ENCODE measurements around the gene MAGEB17.

Gene MAGEB17

GRCh38 chrX:16210061-16210460, 42.8 kb downstream of the MAGEB17 start:
- DNase-seq = no peak
- no peak for ATAC-seq

- ATAC-seq = no peak
- DNase-seq = no peak
Measured at GRCh38 chrX:16212024-16212423, 44.7 kb downstream of the MAGEB17 start.

DNA sequence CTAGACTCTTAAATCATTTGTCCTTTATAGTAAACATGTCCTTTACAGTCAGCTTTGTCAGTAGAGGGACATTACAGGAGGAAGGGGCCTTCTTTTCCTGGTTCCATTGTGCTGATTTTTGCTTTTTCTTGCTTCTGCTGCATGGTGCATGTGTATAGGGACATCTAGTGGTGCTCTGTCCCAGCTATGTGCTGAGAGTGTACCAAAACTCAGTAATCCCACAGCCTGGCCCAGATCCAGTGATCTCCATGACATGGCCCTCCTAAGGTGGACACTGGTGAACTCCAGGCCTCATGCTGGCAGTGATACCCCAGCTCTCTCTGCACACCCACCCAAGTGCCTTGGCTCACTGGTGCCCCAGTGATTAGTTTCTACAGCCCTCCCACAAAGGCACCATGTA, 45.2 kb downstream of the MAGEB17 start:
- no peak for DNase-seq
- ATAC-seq = no peak

GRCh38 chrX:16213961-16214360, 46.7 kb downstream of the MAGEB17 start:
- DNase-seq (no peak), ATAC-seq (no peak)

DNA sequence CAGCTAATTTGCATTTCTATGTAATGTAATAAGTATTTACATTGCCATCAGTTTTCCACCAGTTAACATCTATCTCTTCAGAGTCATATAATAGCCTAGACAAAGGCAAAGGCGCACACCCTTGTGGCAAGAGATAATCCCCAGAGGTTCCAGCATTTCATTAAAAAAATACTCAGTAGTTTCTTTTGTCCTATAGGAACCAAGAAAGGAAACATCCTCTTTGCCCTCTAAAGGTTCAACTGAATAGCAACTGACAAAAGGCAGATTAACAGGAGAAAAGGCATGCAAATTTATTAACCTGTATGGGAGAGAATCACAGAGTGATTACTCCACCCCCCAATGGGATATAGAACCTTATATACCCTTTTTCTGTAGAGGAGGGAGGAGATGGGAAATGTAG, 48.4 kb downstream of the MAGEB17 start:
- DNase-seq (no peak), ATAC-seq (no peak)

All from stimulated activated naive CD8-positive, alpha-beta T cell treated with anti-CD3 and anti-CD28 coated beads, Interleukin-15, Interleukin-2, amounts not matched to agents 100 U/mL and 50 U/mL, for 24 hours (primary cell).